Measurements from ENCODE around the gene GOLGB1. TPM values are rescaled to one million over a fixed set of nuclear protein-coding genes. Genes with fewer than 3 reads are reported as not detected.

The GOLGB1 gene
- total and polyA plus RNA-seq, 4 donors = 10.1 to 58.8 (median 33.0) TPM

GRCh38 chr3:121752261-121752660 is 2.7 kb upstream of the GOLGB1 start:
- Histone ChIP-seq H3K9ac (ENCODE audit: low read depth in 1 of 2, low read length in 2 of 2) (no peak overlapping the region), H3K9me3 (ENCODE audit: control insufficient read depth in 4 of 4, low read length in 3 of 4) (no peaks in the 10 kb centered on the region), H3K36me3 (ENCODE audit: control insufficient read depth in 4 of 4, insufficient read depth in 3 of 4, low read depth in 1 of 4, low read length in 3 of 4) (no peaks in the 10 kb centered on the region), H3K27me3 (ENCODE audit: control insufficient read depth in 4 of 4, insufficient read depth in 4 of 4, low read length in 3 of 4) (no peaks in the 10 kb centered on the region), H3K4me3 (ENCODE audit: low read depth in 1 of 3, low read length in 3 of 3) (no peak overlapping the region), H3K27ac (ENCODE audit: low read depth in 1 of 2, low read length in 2 of 2) (no peak overlapping the region), H3K4me1 (ENCODE audit: control insufficient read depth in 4 of 4, insufficient read depth in 4 of 4, low read length in 3 of 4) (peaks cover 2 to 22% (median 18%) of the 10 kb centered on the region in 4 donors)
- no peak for TF ChIP-seq ATF3 (IDR thresholded peaks at IDR 0.05)
- TF ChIP-seq, protein P1, sequence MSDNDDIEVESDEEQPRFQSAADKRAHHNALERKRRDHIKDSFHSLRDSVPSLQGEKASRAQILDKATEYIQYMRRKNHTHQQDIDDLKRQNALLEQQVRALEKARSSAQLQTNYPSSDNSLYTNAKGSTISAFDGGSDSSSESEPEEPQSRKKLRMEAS (IDR thresholded peaks at IDR 0.05) = no peak
- TF ChIP-seq RXRA (IDR thresholded peaks at IDR 0.05) = no peak
- TF ChIP-seq HNF4G (IDR thresholded peaks at IDR 0.05) = no peak
- TF ChIP-seq, protein P2, sequence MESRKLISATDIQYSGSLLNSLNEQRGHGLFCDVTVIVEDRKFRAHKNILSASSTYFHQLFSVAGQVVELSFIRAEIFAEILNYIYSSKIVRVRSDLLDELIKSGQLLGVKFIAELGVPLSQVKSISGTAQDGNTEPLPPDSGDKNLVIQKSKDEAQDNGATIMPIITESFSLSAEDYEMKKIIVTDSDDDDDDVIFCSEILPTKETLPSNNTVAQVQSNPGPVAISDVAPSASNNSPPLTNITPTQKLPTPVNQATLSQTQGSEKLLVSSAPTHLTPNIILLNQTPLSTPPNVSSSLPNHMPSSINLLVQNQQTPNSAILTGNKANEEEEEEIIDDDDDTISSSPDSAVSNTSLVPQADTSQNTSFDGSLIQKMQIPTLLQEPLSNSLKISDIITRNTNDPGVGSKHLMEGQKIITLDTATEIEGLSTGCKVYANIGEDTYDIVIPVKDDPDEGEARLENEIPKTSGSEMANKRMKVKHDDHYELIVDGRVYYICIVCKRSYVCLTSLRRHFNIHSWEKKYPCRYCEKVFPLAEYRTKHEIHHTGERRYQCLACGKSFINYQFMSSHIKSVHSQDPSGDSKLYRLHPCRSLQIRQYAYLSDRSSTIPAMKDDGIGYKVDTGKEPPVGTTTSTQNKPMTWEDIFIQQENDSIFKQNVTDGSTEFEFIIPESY (IDR thresholded peaks at IDR 0.05) = no peak
- TF ChIP-seq JUND (IDR thresholded peaks at IDR 0.05) = no peak
- no peak for TF ChIP-seq TAF1 (conservative IDR thresholded peaks at IDR 0.05)
- TF ChIP-seq EGR1 (IDR thresholded peaks at IDR 0.05; ENCODE audit: low read depth in 2 of 2) = no peak
- no peak for TF ChIP-seq HNF4A (conservative IDR thresholded peaks at IDR 0.05)
- no peak for TF ChIP-seq RAD21 (IDR thresholded peaks at IDR 0.05)
- no peak for TF ChIP-seq FOXA1 (IDR thresholded peaks at IDR 0.05)
- TF ChIP-seq, protein P3, sequence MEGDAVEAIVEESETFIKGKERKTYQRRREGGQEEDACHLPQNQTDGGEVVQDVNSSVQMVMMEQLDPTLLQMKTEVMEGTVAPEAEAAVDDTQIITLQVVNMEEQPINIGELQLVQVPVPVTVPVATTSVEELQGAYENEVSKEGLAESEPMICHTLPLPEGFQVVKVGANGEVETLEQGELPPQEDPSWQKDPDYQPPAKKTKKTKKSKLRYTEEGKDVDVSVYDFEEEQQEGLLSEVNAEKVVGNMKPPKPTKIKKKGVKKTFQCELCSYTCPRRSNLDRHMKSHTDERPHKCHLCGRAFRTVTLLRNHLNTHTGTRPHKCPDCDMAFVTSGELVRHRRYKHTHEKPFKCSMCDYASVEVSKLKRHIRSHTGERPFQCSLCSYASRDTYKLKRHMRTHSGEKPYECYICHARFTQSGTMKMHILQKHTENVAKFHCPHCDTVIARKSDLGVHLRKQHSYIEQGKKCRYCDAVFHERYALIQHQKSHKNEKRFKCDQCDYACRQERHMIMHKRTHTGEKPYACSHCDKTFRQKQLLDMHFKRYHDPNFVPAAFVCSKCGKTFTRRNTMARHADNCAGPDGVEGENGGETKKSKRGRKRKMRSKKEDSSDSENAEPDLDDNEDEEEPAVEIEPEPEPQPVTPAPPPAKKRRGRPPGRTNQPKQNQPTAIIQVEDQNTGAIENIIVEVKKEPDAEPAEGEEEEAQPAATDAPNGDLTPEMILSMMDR (IDR thresholded peaks at IDR 0.05; ENCODE audit: low read depth, low read length, missing input control) = no peak
- no peak for TF ChIP-seq SP1 (IDR thresholded peaks at IDR 0.05)
- no peak for TF ChIP-seq NR2F2 (IDR thresholded peaks at IDR 0.05)
- no peak for TF ChIP-seq REST (IDR thresholded peaks at IDR 0.05)
- no peak for TF ChIP-seq GABPA (IDR thresholded peaks at IDR 0.05 in 1 of 2, conservative IDR thresholded peaks at IDR 0.05 in 1 of 2)
- TF ChIP-seq FOXA2 (IDR thresholded peaks at IDR 0.05) = no peak
- TF ChIP-seq YY1 (IDR thresholded peaks at IDR 0.05) = no peak
- no peak for DNase-seq (ENCODE audit: low spot score)
- 86% methylated on average over 1 of the region's 1 CpG for WGBS
